ENCODE data around the gene RASL11A. TPM values are rescaled to one million over a fixed set of nuclear protein-coding genes. Genes with fewer than 3 reads are reported as not detected.

RASL11A gene
- total and polyA plus RNA-seq, 2 of the 8 experiments (the other 6 are each of a cell fraction or from before 2014, with no cell fraction given) = 2.9 to 6.8 TPM

GRCh38 chr13:27263438-27263837 is 7.2 kb upstream of the RASL11A start (continued):
- TF ChIP-seq ATF2 (IDR thresholded peaks at IDR 0.05; ENCODE audit: low read length) = no peak
- no peak for TF ChIP-seq POLR2AphosphoS5 (IDR thresholded peaks at IDR 0.05; ENCODE audit: low read depth, low read length)
- TF ChIP-seq RFX5 (IDR thresholded peaks at IDR 0.05; ENCODE audit: borderline replicate concordance, low read depth, low read length) = no peak
- no peak for TF ChIP-seq FOSL1 (IDR thresholded peaks at IDR 0.05; ENCODE audit: insufficient read depth, low read depth, low read length)
- no peak for TF ChIP-seq SRF (IDR thresholded peaks at IDR 0.05; ENCODE audit: low read depth, low read length)
- TF ChIP-seq SIX5 (IDR thresholded peaks at IDR 0.05; ENCODE audit: low read depth, low read length) = no peak
- TF ChIP-seq SIRT6 (IDR thresholded peaks at IDR 0.05; ENCODE audit: low read length) = no peak

Data from H1 (cell line).